ENCODE measurements around the gene ACOXL. TPM values are rescaled to one million over a fixed set of nuclear protein-coding genes. Genes with fewer than 3 reads are reported as not detected.

Gene ACOXL
- total RNA-seq, 1 experiment from 2014 or later = not detected

DNA sequence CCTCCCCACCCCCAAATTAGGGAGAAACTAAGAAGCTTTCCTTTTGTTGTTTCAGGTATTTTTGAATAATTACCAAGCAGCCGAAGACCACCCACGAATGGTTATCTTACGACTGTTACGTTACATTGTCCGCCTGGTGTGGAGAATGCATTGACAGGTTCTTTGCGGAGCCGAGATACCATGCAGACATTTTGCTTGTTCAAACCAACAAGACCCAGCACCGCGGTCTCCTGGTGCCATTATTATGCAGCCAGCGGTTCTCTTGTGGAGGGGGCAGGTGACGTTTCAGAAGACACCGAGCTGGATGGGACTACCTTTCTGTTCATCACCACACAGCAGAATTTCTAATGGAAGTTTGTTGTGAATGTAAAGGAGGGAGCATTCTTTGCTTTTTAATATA, 431.7 kb downstream of the ACOXL start:
- Histone ChIP-seq H3K9ac (ENCODE audit: low read length) (no peak overlapping the region), H3K27ac (ENCODE audit: low read length) (peak overlapping the region; percentile 18; the same call in 1 of the 2 replicates), H3K9me2 (replicated peaks; ENCODE audit: insufficient read depth, low read length) (no peaks in the 10 kb centered on the region), H4K20me1 (ENCODE audit: insufficient read depth, low read depth, low read length) (peaks cover 51% of the 10 kb centered on the region), H3K4me3 (ENCODE audit: low read length) (no peak overlapping the region), H3K27me3 (ENCODE audit: low read length) (no peaks in the 10 kb centered on the region), H3K9me3 (ENCODE audit: low read length) (no peaks in the 10 kb centered on the region), H3K36me3 (ENCODE audit: insufficient read depth, low read length) (peaks cover 67% of the 10 kb centered on the region), H2AFZ (ENCODE audit: low read length) (no peak overlapping the region), H3K4me1 (ENCODE audit: low read length) (peaks cover 98% of the 10 kb centered on the region), H3K4me2 (ENCODE audit: low read depth, low read length, poor library complexity, severe bottlenecking) (no peak overlapping the region), H3K79me2 (ENCODE audit: low read length) (peaks cover 22% of the 10 kb centered on the region)
- no peak for DNase-seq

DNA sequence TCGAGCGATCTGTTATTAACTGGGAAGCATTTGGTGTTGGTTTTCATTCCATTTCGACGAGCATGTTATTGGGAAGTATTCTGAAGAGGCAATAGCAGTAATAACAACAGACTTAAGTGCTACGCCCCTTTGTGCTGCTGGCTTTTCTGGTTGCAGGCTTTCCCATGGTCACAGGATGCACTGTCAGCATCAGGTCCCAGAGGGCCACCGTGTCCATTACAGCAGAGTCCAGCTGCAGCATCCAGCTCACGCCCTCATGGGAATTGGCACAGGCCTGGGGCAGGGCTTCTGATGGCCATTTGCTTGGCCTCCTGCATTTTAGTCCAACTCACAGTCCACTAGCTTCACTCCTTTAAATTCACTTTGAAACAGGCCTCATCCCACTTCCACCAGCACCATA, 432.7 kb downstream of the ACOXL start:
- no peak overlapping the region for H3K4me2 ChIP-seq (ENCODE audit: low read depth, low read length, poor library complexity, severe bottlenecking)
- H3K9ac ChIP-seq (ENCODE audit: low read length) = no peak overlapping the region
- no peak for DNase-seq
- peaks cover 12% of the 10 kb centered on the region for H3K79me2 ChIP-seq (ENCODE audit: low read length)
- no peaks in the 10 kb centered on the region for H3K27me3 ChIP-seq (ENCODE audit: low read length)
- no peak overlapping the region for H3K4me3 ChIP-seq (ENCODE audit: low read length)
- H3K36me3 ChIP-seq (ENCODE audit: insufficient read depth, low read length) = peaks cover 57% of the 10 kb centered on the region
- H3K9me3 ChIP-seq (ENCODE audit: low read length) = no peaks in the 10 kb centered on the region
- no peak overlapping the region for H2AFZ ChIP-seq (ENCODE audit: low read length)
- H3K9me2 ChIP-seq (replicated peaks; ENCODE audit: insufficient read depth, low read length) = no peaks in the 10 kb centered on the region
- peaks cover 40% of the 10 kb centered on the region for H4K20me1 ChIP-seq (ENCODE audit: insufficient read depth, low read depth, low read length)
- peaks cover 98% of the 10 kb centered on the region for H3K4me1 ChIP-seq (ENCODE audit: low read length)
- H3K27ac ChIP-seq (ENCODE audit: low read length) = no peak overlapping the region

DNA sequence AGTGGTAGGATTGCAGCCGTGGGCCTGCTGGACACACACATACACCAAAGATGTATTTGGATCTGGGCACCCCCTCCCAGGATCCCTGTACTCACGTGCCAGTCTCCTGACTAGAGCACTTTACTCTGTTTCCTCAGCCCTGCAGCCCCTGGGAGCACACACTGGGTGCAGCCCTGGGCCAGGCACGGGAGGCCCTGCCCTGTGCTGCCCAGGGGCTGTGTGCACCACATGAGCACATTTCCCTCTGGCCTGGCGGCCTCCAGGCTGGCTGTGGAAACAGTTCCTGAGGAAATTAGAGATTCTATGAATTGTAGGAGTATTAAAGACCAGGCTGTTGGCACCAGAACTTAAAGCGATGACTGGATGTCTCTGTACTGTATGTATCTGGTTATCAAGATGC, 433.7 kb downstream of the ACOXL start:
- H3K4me1 ChIP-seq (ENCODE audit: low read length) = peaks cover 89% of the 10 kb centered on the region
- no peaks in the 10 kb centered on the region for H3K9me2 ChIP-seq (replicated peaks; ENCODE audit: insufficient read depth, low read length)
- H2AFZ ChIP-seq (ENCODE audit: low read length) = no peak overlapping the region
- peaks cover 30% of the 10 kb centered on the region for H4K20me1 ChIP-seq (ENCODE audit: insufficient read depth, low read depth, low read length)
- DNase-seq = no peak
- H3K9ac ChIP-seq (ENCODE audit: low read length) = no peak overlapping the region
- peaks cover 48% of the 10 kb centered on the region for H3K36me3 ChIP-seq (ENCODE audit: insufficient read depth, low read length)
- H3K9me3 ChIP-seq (ENCODE audit: low read length) = no peaks in the 10 kb centered on the region
- peaks cover 7% of the 10 kb centered on the region; the same call in 1 of the 2 replicates for H3K79me2 ChIP-seq (ENCODE audit: low read length)
- 0 out of 2 replicates have a peak overlapping the region, but pooled peaks have one; percentile 19 for H3K27ac ChIP-seq (ENCODE audit: low read length)
- H3K27me3 ChIP-seq (ENCODE audit: low read length) = no peaks in the 10 kb centered on the region
- H3K4me3 ChIP-seq (ENCODE audit: low read length) = no peak overlapping the region
- no peak overlapping the region for H3K4me2 ChIP-seq (ENCODE audit: low read depth, low read length, poor library complexity, severe bottlenecking)

DNA sequence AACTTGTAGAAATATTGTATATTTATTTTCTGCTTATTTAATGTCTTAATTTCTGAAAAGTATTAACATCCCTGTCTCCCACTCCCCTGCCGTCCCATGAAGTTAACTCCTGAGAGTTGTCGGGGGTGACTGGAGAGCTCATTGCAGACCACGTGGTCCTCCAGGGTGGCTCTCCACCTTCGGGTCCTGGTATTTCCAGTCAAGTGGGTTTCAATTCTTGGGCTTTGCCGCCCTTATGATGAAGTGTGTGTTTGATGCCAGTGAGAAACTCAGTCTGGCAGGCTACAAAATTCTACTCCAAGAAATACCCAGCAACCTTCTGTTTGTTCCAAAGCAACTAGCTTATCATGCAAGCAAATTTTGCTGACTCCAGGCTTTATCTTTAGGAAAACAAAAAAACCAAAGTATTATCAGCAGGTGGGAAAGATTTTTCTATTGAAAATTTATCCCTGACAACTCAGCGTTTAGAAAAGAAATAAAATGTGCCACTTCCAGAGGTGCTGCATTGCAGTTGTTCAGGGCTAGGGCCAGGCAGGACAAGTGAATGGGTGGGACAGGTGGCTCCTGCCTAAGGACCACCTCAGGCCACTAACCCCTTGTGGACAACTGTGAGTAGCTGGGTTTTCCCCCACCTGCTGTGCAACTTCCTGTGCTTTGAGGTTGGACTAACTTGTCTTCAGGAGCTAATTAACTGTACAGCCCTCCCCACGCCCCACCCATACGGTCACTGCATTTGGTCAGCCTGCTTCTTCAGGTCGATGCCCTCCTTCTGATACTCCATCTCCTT, 434.9 kb downstream of the ACOXL start:
- Histone ChIP-seq H3K4me2 (ENCODE audit: low read depth, low read length, poor library complexity, severe bottlenecking) (peak overlapping the region; percentile 7), H4K20me1 (ENCODE audit: insufficient read depth, low read depth, low read length) (peaks cover 20% of the 10 kb centered on the region), H3K4me1 (ENCODE audit: low read length) (peaks cover 78% of the 10 kb centered on the region), H3K27me3 (ENCODE audit: low read length) (no peaks in the 10 kb centered on the region), H3K36me3 (ENCODE audit: insufficient read depth, low read length) (peaks cover 36% of the 10 kb centered on the region), H3K9me3 (ENCODE audit: low read length) (no peaks in the 10 kb centered on the region), H3K9ac (ENCODE audit: low read length) (no peak overlapping the region), H3K79me2 (ENCODE audit: low read length) (0 out of 2 replicates have a peak, but pooled peaks cover 3% of the 10 kb centered on the region), H2AFZ (ENCODE audit: low read length) (no peak overlapping the region), H3K4me3 (ENCODE audit: low read length) (no peak overlapping the region), H3K27ac (ENCODE audit: low read length) (peak overlapping the region; percentile 74), H3K9me2 (replicated peaks; ENCODE audit: insufficient read depth, low read length) (no peaks in the 10 kb centered on the region)
- DNase-seq = no peak

DNA sequence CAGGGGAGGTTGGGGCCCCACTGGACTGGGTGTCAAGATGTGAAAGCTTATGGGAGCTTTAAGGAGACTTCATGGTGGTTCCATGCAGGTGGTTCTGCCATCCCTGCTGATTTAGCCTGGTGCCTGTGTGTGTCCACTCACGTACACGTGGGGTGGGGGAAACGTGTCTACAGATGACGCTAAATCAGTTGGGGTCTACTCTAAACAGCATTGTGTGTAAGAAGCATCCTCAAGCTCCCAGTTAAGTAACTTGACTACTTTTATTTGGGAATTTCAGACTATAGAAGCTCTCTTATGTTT, 435.4 kb downstream of the ACOXL start:
- Histone ChIP-seq H3K9me2 (replicated peaks; ENCODE audit: insufficient read depth, low read length) (no peaks in the 10 kb centered on the region), H3K4me1 (ENCODE audit: low read length) (peaks cover 72% of the 10 kb centered on the region), H4K20me1 (ENCODE audit: insufficient read depth, low read depth, low read length) (peaks cover 15% of the 10 kb centered on the region), H3K27ac (ENCODE audit: low read length) (peak overlapping the region; percentile 74), H3K9ac (ENCODE audit: low read length) (0 out of 2 replicates have a peak overlapping the region, but pooled peaks have one; percentile 24), H3K4me2 (ENCODE audit: low read depth, low read length, poor library complexity, severe bottlenecking) (peak overlapping the region; percentile 7), H3K36me3 (ENCODE audit: insufficient read depth, low read length) (peaks cover 31% of the 10 kb centered on the region), H3K9me3 (ENCODE audit: low read length) (no peaks in the 10 kb centered on the region), H3K4me3 (ENCODE audit: low read length) (no peak overlapping the region), H2AFZ (ENCODE audit: low read length) (no peak overlapping the region), H3K79me2 (ENCODE audit: low read length) (no peaks in the 10 kb centered on the region), H3K27me3 (ENCODE audit: low read length) (no peaks in the 10 kb centered on the region)
- DNase-seq = no peak

Other genes with a start within 250 kb of the ACOXL start
- gene RGPD6, start 155.4 kb upstream of the ACOXL start, total RNA-seq (2014; rRNA removed; shearing (Covaris generic); ENCODE audit: low replicate concordance) = 0.43 and 1.2 TPM in 2 replicates
- 48.2 and 60.9 TPM in 2 replicates for gene BUB1, start 54.5 kb upstream of the ACOXL start, total RNA-seq (2014; rRNA removed; shearing (Covaris generic); ENCODE audit: low replicate concordance)